SK-N-SH (cell line): Measurements from ENCODE around the gene ITGBL1. TPM values are rescaled to one million over a fixed set of nuclear protein-coding genes. Genes with fewer than 3 reads are reported as not detected.

ENCODE experiments used
- CTCF ChIA-PET: fragments of 300-600, 350-600 bp; formaldehyde crosslinking; extraction: SDS; loops from one replicate; lab custom pipeline; 2021; lab: Yijun Ruan, JAX
- POLR2A ChIA-PET: fragments of 350-600 bp; sonication (Branson Sonifier 250); formaldehyde crosslinking; extraction: SDS; loops from one replicate; lab custom pipeline; 2020; ENCODE audit warnings: antibody characterized with exemption, inconsistent platforms; lab: Yijun Ruan, JAX
- DNase-seq: peaks from one replicate; pipeline ENCODE4 v3.0.0; 2012
- H2AFZ ChIP-seq: fragments of 200-600 bp; sonication (generic); 2 replicates; pipeline ENCODE4 v1.8.1; 2016; ENCODE audit warnings: antibody characterized with exemption, mild to moderate bottlenecking, low read depth
- H3F3A ChIP-seq: fragments of 200-600 bp; sonication (generic); replicated peaks from 2 replicates; pipeline ENCODE3; 2016; ENCODE audit warnings: antibody characterized with exemption, mild to moderate bottlenecking; ENCODE audit not compliant: insufficient read depth
- H3K27ac ChIP-seq, 2 experiments: fragments of 200-500 bp in 1 of 2; fragments of 200-600 bp in 1 of 2; sonication (Bioruptor generic) in 1 of 2; sonication (generic), shearing (Covaris generic) in 1 of 2; 2 replicates each; pipeline versions ENCODE4 v1.5.1 to v1.6.1; 2014 to 2016; ENCODE audit warnings: low read depth in 2 of 2, inconsistent platforms in 1 of 2, low read length in 1 of 2, mild to moderate bottlenecking in 1 of 2, mixed read lengths in 1 of 2
- H3K27me3 ChIP-seq: fragments of 200-600 bp; sonication (generic), shearing (Covaris generic); 2 replicates; pipeline ENCODE4 v1.6.1; 2016; ENCODE audit warnings: mixed run types; ENCODE audit not compliant: insufficient read depth
- H3K36me3 ChIP-seq, 2 experiments: fragments of 200-500 bp in 1 of 2; fragments of 200-600 bp in 1 of 2; sonication (Bioruptor generic) in 1 of 2; sonication (generic) in 1 of 2; replicated peaks in 1 of 2; 2 replicates each; pipeline versions ENCODE3 to v1.5.1; 2014 to 2016; ENCODE audit warnings: low read length in 1 of 2, mild to moderate bottlenecking in 1 of 2; ENCODE audit not compliant: insufficient read depth in 2 of 2, control insufficient read depth in 1 of 2
- H3K4me1 ChIP-seq, 2 experiments: fragments of 200-500 bp in 1 of 2; fragments of 200-600 bp in 1 of 2; sonication (Bioruptor generic) in 1 of 2; sonication (generic), shearing (Covaris generic) in 1 of 2; 2 replicates each; pipeline versions ENCODE4 v1.5.1 to v1.6.1; 2014 to 2016; ENCODE audit warnings: low read depth in 1 of 2, low read length in 1 of 2, mixed run types in 1 of 2; ENCODE audit not compliant: insufficient read depth in 2 of 2, control insufficient read depth in 1 of 2
- H3K4me2 ChIP-seq: fragments of 200-600 bp; sonication (generic), shearing (Covaris generic); 2 replicates; pipeline ENCODE4 v1.6.1; 2017; ENCODE audit warnings: mixed run types
- H3K4me3 ChIP-seq, 2 experiments: fragments of 200-500 bp in 1 of 2; fragments of 200-600 bp in 1 of 2; sonication (Bioruptor generic) in 1 of 2; sonication (generic), shearing (Covaris generic) in 1 of 2; 2 replicates each; pipeline versions ENCODE4 v1.5.1 to v1.8.1; 2014 to 2016; ENCODE audit warnings: low read depth in 2 of 2, inconsistent platforms in 1 of 2, low read length in 1 of 2, mild to moderate bottlenecking in 1 of 2, mixed read lengths in 1 of 2, moderate library complexity in 1 of 2
- H3K79me2 ChIP-seq: fragments of 200-600 bp; sonication (generic); 2 replicates; pipeline ENCODE4 v1.8.1; 2017; ENCODE audit warnings: mild to moderate bottlenecking; ENCODE audit not compliant: insufficient read depth
- H3K9ac ChIP-seq: fragments of 200-600 bp; sonication (generic); 2 replicates; pipeline ENCODE4 v1.6.1; 2017; ENCODE audit warnings: mixed run types
- H3K9me2 ChIP-seq: fragments of 200-600 bp; sonication (generic); 2 replicates; pipeline ENCODE4 v1.6.1; 2017; ENCODE audit warnings: mixed run types
- H3K9me3 ChIP-seq: fragments of 200-600 bp; sonication (generic); 2 replicates; pipeline ENCODE4 v1.6.1; 2017; ENCODE audit warnings: mixed run types, mild to moderate bottlenecking, moderate library complexity
- H4K20me1 ChIP-seq: fragments of 200-600 bp; sonication (generic); 2 replicates; pipeline ENCODE4 v1.6.1; 2017; ENCODE audit warnings: mild to moderate bottlenecking, mixed run types; ENCODE audit not compliant: insufficient read depth
- ELF1 ChIP-seq: IDR thresholded peaks from 2 replicates; pipeline ENCODE4 v1.4.0; 2012
- EP300 ChIP-seq, 2 experiments: IDR thresholded peaks; 2 replicates each; pipeline versions ENCODE4 v1.4.0 to v1.6.1; 2012; ENCODE audit warnings: borderline replicate concordance in 1 of 2, low read depth in 1 of 2, low read length in 1 of 2
- EZH2phosphoT487 ChIP-seq: fragments of 200-600 bp; sonication (generic); IDR thresholded peaks from 2 replicates; pipeline ENCODE4 v1.6.1; 2017; ENCODE audit warnings: low read depth, mixed run types, mild to moderate bottlenecking, antibody characterized with exemption, moderate library complexity, borderline replicate concordance
- FOXJ3 ChIP-seq: sonication (generic); formaldehyde crosslinking; IDR thresholded peaks from 2 replicates; pipeline ENCODE4 v1.5.1; 2020; ENCODE audit warnings: mild to moderate bottlenecking, missing genetic modification reagents
- GABPA ChIP-seq: IDR thresholded peaks from 2 replicates; pipeline ENCODE4 v1.4.0; 2012; ENCODE audit warnings: low read depth, mild to moderate bottlenecking
- MEF2A ChIP-seq: IDR thresholded peaks from 2 replicates; pipeline ENCODE4 v1.4.0; 2012; ENCODE audit warnings: low read depth, borderline replicate concordance
- MXI1 ChIP-seq: IDR thresholded peaks from 2 replicates; pipeline ENCODE4 v1.6.1; 2012; ENCODE audit warnings: mild to moderate bottlenecking, low read depth, low read length, improper control_type of control experiment
- POLR2AphosphoS5 ChIP-seq: IDR thresholded peaks from 2 replicates; pipeline ENCODE4 v1.6.1; 2012; ENCODE audit warnings: low read depth, low read length
- RAD21 ChIP-seq: IDR thresholded peaks from 2 replicates; pipeline ENCODE4 v1.6.1; 2012; ENCODE audit warnings: mild to moderate bottlenecking, low read length
- RCOR1 ChIP-seq: fragments of 150-350 bp; IDR thresholded peaks from 2 replicates; pipeline ENCODE4 v1.6.1; 2017; ENCODE audit warnings: antibody characterized with exemption, low read length
- RFX5 ChIP-seq: IDR thresholded peaks from 2 replicates; pipeline ENCODE4 v1.6.1; 2012; ENCODE audit warnings: mild to moderate bottlenecking, improper control_type of control experiment, low read length
- RXRA ChIP-seq: IDR thresholded peaks from 2 replicates; pipeline ENCODE4 v1.4.0; 2012; ENCODE audit warnings: low read depth, mild to moderate bottlenecking, borderline replicate concordance
- SIN3A ChIP-seq: IDR thresholded peaks from 2 replicates; pipeline ENCODE4 v1.6.1; 2012; ENCODE audit warnings: low read depth, mild to moderate bottlenecking, low read length, moderate library complexity, borderline replicate concordance
- SMC3 ChIP-seq: IDR thresholded peaks from 2 replicates; pipeline ENCODE4 v1.6.1; 2012; ENCODE audit warnings: low read depth, low read length, improper control_type of control experiment
- TCF12 ChIP-seq: IDR thresholded peaks from 2 replicates; pipeline ENCODE4 v1.4.0; 2012
- TEAD4 ChIP-seq: IDR thresholded peaks from 2 replicates; pipeline ENCODE4 v1.4.0; 2012; ENCODE audit warnings: mild to moderate bottlenecking, borderline replicate concordance; ENCODE audit not compliant: insufficient read depth
- WGBS: methylation state at CpG from one replicate; pipeline ENCODE4 v1.1.6; 2017; ENCODE audit warnings: low lambda C conversion rate; 5-methylcytosine and 5-hydroxymethylcytosine counted together
- polyA plus RNA-seq, 3 experiments: library from polyadenylated mRNA; depleted of rRNA; stranded (reverse); fragments of >200 nt; gene quantifications; 2 replicates each; pipeline ENCODE4 v1.2.3, GENCODE V29; 2012
- TF ChIP-seq, protein P1 (sequence below): IDR thresholded peaks from 2 replicates; pipeline ENCODE4 v1.6.1; 2012; ENCODE audit warnings: mild to moderate bottlenecking, low read depth, low read length, moderate library complexity
- TF ChIP-seq, protein P2 (sequence below): fragments of 150-350 bp; IDR thresholded peaks from 2 replicates; pipeline ENCODE4 v1.6.1; 2016; ENCODE audit warnings: mild to moderate bottlenecking, low read depth, low read length
- TF ChIP-seq, protein P3 (sequence below): IDR thresholded peaks from 2 replicates; pipeline ENCODE4; 2012

The ITGBL1 gene
- polyA plus RNA-seq, 1 of the 3 experiments (the other 2 are of a cell fraction) = 78.7 TPM

GRCh38 chr13:101739382-101740178 lies 287.1 kb downstream of the ITGBL1 start:
- no peak overlapping the region for H3K9ac ChIP-seq
- H3K79me2 ChIP-seq = no peaks in the 10 kb centered on the region
- TF ChIP-seq EP300 (IDR thresholded peaks at IDR 0.05; ENCODE audit: borderline replicate concordance in 1 of 2, low read depth in 1 of 2, low read length in 1 of 2) = no peak
- TF ChIP-seq, protein P1, sequence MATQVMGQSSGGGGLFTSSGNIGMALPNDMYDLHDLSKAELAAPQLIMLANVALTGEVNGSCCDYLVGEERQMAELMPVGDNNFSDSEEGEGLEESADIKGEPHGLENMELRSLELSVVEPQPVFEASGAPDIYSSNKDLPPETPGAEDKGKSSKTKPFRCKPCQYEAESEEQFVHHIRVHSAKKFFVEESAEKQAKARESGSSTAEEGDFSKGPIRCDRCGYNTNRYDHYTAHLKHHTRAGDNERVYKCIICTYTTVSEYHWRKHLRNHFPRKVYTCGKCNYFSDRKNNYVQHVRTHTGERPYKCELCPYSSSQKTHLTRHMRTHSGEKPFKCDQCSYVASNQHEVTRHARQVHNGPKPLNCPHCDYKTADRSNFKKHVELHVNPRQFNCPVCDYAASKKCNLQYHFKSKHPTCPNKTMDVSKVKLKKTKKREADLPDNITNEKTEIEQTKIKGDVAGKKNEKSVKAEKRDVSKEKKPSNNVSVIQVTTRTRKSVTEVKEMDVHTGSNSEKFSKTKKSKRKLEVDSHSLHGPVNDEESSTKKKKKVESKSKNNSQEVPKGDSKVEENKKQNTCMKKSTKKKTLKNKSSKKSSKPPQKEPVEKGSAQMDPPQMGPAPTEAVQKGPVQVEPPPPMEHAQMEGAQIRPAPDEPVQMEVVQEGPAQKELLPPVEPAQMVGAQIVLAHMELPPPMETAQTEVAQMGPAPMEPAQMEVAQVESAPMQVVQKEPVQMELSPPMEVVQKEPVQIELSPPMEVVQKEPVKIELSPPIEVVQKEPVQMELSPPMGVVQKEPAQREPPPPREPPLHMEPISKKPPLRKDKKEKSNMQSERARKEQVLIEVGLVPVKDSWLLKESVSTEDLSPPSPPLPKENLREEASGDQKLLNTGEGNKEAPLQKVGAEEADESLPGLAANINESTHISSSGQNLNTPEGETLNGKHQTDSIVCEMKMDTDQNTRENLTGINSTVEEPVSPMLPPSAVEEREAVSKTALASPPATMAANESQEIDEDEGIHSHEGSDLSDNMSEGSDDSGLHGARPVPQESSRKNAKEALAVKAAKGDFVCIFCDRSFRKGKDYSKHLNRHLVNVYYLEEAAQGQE = no peak
- no peak for TF ChIP-seq MXI1
- TF ChIP-seq RFX5 = no peak
- no peak for TF ChIP-seq EZH2phosphoT487
- TF ChIP-seq, protein P2, sequence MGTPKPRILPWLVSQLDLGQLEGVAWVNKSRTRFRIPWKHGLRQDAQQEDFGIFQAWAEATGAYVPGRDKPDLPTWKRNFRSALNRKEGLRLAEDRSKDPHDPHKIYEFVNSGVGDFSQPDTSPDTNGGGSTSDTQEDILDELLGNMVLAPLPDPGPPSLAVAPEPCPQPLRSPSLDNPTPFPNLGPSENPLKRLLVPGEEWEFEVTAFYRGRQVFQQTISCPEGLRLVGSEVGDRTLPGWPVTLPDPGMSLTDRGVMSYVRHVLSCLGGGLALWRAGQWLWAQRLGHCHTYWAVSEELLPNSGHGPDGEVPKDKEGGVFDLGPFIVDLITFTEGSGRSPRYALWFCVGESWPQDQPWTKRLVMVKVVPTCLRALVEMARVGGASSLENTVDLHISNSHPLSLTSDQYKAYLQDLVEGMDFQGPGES = no peak
- TF ChIP-seq SMC3 = no peak
- TF ChIP-seq SIN3A = no peak
- TF ChIP-seq RAD21 = no peak
- TF ChIP-seq RCOR1 = no peak
- TF ChIP-seq TCF12 = no peak
- TF ChIP-seq, protein P3, sequence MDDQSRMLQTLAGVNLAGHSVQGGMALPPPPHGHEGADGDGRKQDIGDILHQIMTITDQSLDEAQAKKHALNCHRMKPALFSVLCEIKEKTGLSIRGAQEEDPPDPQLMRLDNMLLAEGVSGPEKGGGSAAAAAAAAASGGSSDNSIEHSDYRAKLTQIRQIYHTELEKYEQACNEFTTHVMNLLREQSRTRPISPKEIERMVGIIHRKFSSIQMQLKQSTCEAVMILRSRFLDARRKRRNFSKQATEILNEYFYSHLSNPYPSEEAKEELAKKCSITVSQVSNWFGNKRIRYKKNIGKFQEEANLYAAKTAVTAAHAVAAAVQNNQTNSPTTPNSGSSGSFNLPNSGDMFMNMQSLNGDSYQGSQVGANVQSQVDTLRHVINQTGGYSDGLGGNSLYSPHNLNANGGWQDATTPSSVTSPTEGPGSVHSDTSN = no peak
- no peak for TF ChIP-seq FOXJ3 (CRISPR knock-in tag)
- no peak for TF ChIP-seq TEAD4
- no peak for TF ChIP-seq MEF2A
- TF ChIP-seq POLR2AphosphoS5 = no peak
- no peak for TF ChIP-seq GABPA
- no peak for TF ChIP-seq RXRA
- TF ChIP-seq ELF1 = no peak
- peaks cover 4% of the 10 kb centered on the region for H3F3A ChIP-seq
- no peaks in the 10 kb centered on the region for H3K9me3 ChIP-seq
- DNase-seq = no peak
- no peaks in the 10 kb centered on the region for H4K20me1 ChIP-seq
- H3K4me3 ChIP-seq = no peak overlapping the region
- no peaks in the 10 kb centered on the region; the same call in 1 of the 2 replicates for H3K9me2 ChIP-seq
- WGBS = 88% methylated on average over 9 of the region's 9 CpGs
- no peak overlapping the region for H2AFZ ChIP-seq
- H3K36me3 ChIP-seq = no peaks in the 10 kb centered on the region
- no peak overlapping the region for H3K27ac ChIP-seq
- H3K27me3 ChIP-seq = no peaks in the 10 kb centered on the region
- CTCF ChIA-PET = no interaction called here
- POLR2A ChIA-PET = no interaction called here
- H3K4me1 ChIP-seq = peaks cover 0 to 2% of the 10 kb centered on the region in 2 experiments; a peak in 1 of 4 replicates
- H3K4me2 ChIP-seq = no peak overlapping the region
